ENCODE data around the gene TMC7. TPM values are rescaled to one million over a fixed set of nuclear protein-coding genes. Genes with fewer than 3 reads are reported as not detected.

Gene TMC7
- total and polyA plus RNA-seq, 2 of the 13 experiments (the other 11 are each of a cell fraction or from before 2014, with no cell fraction given) = 1.2 to 5.1 TPM

- no peak for TF ChIP-seq ONECUT2 (CRISPR knock-in tag; IDR thresholded peaks at IDR 0.05)
- no peak for TF ChIP-seq NFYB (CRISPR knock-in tag; IDR thresholded peaks at IDR 0.05)
- no peak for TF ChIP-seq ZNF543 (CRISPR knock-in tag; IDR thresholded peaks at IDR 0.05)
- no peak for TF ChIP-seq ZNF235 (CRISPR knock-in tag; IDR thresholded peaks at IDR 0.05; ENCODE audit: borderline replicate concordance)
- TF ChIP-seq, protein P1, sequence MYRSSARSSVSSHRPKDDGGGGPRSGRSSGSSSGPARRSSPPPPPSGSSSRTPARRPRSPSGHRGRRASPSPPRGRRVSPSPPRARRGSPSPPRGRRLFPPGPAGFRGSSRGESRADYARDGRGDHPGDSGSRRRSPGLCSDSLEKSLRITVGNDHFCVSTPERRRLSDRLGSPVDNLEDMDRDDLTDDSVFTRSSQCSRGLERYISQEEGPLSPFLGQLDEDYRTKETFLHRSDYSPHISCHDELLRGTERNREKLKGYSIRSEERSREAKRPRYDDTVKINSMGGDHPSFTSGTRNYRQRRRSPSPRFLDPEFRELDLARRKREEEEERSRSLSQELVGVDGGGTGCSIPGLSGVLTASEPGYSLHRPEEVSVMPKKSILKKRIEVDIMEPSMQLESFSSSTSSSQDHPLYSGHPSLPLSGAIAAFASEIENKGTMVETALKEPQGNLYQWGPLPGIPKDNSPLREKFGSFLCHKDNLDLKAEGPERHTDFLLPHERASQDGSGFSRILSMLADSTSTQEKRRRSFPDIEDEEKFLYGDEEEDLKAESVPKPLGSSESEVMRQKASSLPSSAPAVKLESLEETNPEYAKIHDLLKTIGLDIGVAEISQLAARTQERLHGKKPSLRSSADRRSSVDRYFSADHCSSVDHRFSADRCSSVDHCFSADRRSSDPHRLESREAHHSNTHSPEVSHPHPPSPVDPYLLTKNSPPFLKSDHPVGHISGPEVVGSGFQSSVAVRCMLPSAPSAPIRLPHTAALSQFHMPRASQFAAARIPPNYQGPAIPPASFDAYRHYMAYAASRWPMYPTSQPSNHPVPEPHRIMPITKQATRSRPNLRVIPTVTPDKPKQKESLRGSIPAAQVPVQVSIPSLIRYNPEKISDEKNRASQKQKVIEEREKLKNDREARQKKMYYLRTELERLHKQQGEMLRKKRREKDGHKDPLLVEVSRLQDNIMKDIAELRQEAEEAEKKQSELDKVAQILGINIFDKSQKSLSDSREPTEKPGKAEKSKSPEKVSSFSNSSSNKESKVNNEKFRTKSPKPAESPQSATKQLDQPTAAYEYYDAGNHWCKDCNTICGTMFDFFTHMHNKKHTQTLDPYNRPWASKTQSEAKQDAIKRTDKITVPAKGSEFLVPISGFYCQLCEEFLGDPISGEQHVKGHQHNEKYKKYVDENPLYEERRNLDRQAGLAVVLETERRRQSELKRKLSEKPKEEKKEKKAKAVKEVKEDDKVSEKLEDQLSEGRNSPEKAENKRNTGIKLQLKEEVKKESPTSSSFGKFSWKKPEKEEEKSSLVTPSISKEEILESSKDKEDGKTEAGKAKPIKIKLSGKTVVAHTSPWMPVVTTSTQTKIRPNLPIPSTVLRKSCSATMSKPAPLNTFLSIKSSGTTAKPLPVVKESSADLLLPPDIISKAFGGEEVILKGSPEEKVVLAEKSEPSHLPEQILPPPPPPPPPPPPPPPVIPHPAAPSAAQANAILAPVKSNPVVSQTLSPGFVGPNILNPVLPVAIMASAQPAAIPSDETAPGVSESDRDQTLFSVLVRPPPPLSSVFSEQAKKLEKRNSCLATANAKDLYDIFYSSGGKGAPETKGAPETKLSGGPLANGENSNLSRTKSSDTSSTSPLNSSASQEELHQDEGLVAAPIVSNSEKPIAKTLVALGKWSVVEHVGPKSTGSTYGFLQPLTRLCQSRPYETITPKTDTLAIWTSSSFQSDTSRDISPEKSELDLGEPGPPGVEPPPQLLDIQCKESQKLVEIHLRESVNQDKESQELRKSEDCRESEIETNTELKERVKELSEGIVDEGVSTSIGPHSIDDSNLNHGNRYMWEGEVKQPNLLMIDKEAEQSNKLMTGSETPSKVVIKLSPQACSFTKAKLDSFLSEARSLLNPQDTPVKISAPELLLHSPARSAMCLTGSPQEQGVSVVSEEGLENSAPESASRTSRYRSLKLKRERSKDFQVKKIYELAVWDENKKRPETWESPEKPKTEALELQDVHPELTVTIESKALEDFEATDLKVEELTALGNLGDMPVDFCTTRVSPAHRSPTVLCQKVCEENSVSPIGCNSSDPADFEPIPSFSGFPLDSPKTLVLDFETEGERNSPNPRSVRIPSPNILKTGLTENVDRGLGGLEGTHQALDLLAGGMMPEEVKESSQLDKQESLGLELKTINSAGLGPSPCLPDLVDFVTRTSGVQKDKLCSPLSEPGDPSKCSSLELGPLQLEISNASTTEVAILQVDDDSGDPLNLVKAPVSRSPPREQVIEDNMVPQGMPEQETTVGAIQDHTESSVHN (CRISPR knock-in tag; IDR thresholded peaks at IDR 0.05) = 0 out of 2 replicates have a peak, but pooled peaks have one; percentile 36
- no peak for TF ChIP-seq NR2C2 (CRISPR knock-in tag; IDR thresholded peaks at IDR 0.05; ENCODE audit: borderline replicate concordance)
- peak; percentile 35; the same call in 1 of the 2 replicates for TF ChIP-seq FOXA3 (CRISPR knock-in tag; IDR thresholded peaks at IDR 0.05)
- no peak; the same call in 1 of the 2 replicates for TF ChIP-seq KMT2A (CRISPR knock-in tag; IDR thresholded peaks at IDR 0.05)
- no peak for TF ChIP-seq DPF2 (CRISPR knock-in tag; IDR thresholded peaks at IDR 0.05; ENCODE audit: borderline replicate concordance, low read depth)
- no peak for TF ChIP-seq YEATS4 (CRISPR knock-in tag; IDR thresholded peaks at IDR 0.05; ENCODE audit: borderline replicate concordance)
- no peak for TF ChIP-seq ZNF597 (CRISPR knock-in tag; IDR thresholded peaks at IDR 0.05)
- no peak for TF ChIP-seq ZNF557 (CRISPR knock-in tag; IDR thresholded peaks at IDR 0.05)
- no peak for TF ChIP-seq ZNF562 (CRISPR knock-in tag; IDR thresholded peaks at IDR 0.05; ENCODE audit: borderline replicate concordance)
- peak; percentile 62 for TF ChIP-seq TEAD3 (CRISPR knock-in tag; optimal IDR thresholded peaks at IDR 0.05; ENCODE audit: borderline replicate concordance)
- TF ChIP-seq ZMAT3 (CRISPR knock-in tag; conservative IDR thresholded peaks at IDR 0.05) = no peak
- TF ChIP-seq ZNF512 (CRISPR knock-in tag; IDR thresholded peaks at IDR 0.05) = no peak
- TF ChIP-seq SETDB1 (CRISPR knock-in tag; IDR thresholded peaks at IDR 0.05; ENCODE audit: borderline replicate concordance) = no peak
- TF ChIP-seq ZNF839 (CRISPR knock-in tag; IDR thresholded peaks at IDR 0.05; ENCODE audit: borderline replicate concordance) = no peak
Observed at GRCh38 chr16:19071811-19072777, 88.4 kb downstream of the TMC7 start (continued).
